Cardiac muscle cell (in vitro differentiated cells and primary cell): ENCODE measurements around the gene PCDH12. TPM values are rescaled to one million over a fixed set of nuclear protein-coding genes. Genes with fewer than 3 reads are reported as not detected.

Experiments
- DNase-seq, 2 donors: peaks; one replicate each; pipeline versions ENCODE4 v3.0.0 to v3.0.0-alpha.2; 2010 to 2017; ENCODE audit warnings: low read depth in 1 of 2, low spot score in 1 of 2
- H3K27ac ChIP-seq: fragments of 200-600 bp; sonication (generic); 2 replicates; pipeline ENCODE4 v1.5.1; 2016
- H3K27me3 ChIP-seq: fragments of 200-600 bp; sonication (generic); 2 replicates; pipeline ENCODE4 v1.6.0; 2016; ENCODE audit warnings: control low read depth
- H3K36me3 ChIP-seq: fragments of 200-600 bp; sonication (generic); 2 replicates; pipeline ENCODE4 v1.5.1; 2016; ENCODE audit warnings: control low read depth
- H3K4me1 ChIP-seq: fragments of 200-600 bp; sonication (generic); 2 replicates; pipeline ENCODE4 v1.8.1; 2017; ENCODE audit warnings: low read depth, mild to moderate bottlenecking, mixed run types
- H3K4me3 ChIP-seq: fragments of 200-600 bp; sonication (generic); 2 replicates; pipeline ENCODE4 v1.5.1; 2016; ENCODE audit warnings: mild to moderate bottlenecking
- H3K9me3 ChIP-seq: fragments of 200-600 bp; sonication (generic); 2 replicates; pipeline ENCODE4 v1.5.1; 2017; ENCODE audit warnings: low read depth, mild to moderate bottlenecking, control low read depth
- polyA plus RNA-seq: library from polyadenylated mRNA; unstranded; fragments of >200 nt; fragmentation: Nextera tagmentation; extraction: Ambion mirVana; gene quantifications from 2 replicates; pipeline ENCODE4 v1.2.1, GENCODE V29; 2016
- total RNA-seq: library from RNA; depleted of rRNA; stranded (reverse); fragments of >200 nt; gene quantifications from 2 replicates; pipeline ENCODE4 v1.2.3, GENCODE V29; 2016
- TF ChIP-seq, protein P1 (sequence below): IDR thresholded peaks from 2 replicates; pipeline ENCODE4 v1.5.1; 2012; ENCODE audit warnings: low read depth, mild to moderate bottlenecking, low read length

The PCDH12 gene
- total RNA-seq (0.28 and 0.57 TPM in 2 replicates), polyA plus RNA-seq (0.44 and 0.87 TPM in 2 replicates)

DNA sequence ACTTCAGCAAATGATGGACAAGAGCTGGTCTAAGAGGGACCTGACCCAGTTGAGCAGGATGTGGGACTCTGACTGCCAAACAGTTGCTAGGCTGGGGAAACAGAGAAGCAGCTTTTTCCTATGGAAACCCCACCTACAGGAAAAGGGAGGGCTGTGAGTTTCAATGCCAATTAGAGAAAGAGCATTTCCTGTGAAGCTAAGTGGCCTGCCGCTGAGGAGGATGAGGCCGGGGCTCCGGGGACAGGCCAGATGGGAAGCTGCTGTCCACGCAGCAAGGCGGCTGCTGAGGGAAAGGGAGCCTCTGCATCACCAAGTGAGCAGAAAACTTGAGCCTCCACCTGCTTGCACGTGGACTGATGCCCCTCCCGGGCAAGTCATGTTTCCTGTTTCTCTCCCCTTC is at the start of gene PCDH12:
Gene PCDH12, minus strand, starts transcription at position 90 of the 400 bp plus-strand sequence. CDS start 351 bp downstream, outside the sequence.
- Histone ChIP-seq H3K4me3 (no peak within 1 kb of the TSS), H3K27me3 (no peaks in the 10 kb centered on the region), H3K9me3 (no peaks in the 10 kb centered on the region), H3K36me3 (no peaks in the 10 kb centered on the region), H3K4me1 (peaks cover 7% of the 10 kb centered on the region), H3K27ac (no peak within 1 kb of the TSS)
- TF ChIP-seq, protein P1, sequence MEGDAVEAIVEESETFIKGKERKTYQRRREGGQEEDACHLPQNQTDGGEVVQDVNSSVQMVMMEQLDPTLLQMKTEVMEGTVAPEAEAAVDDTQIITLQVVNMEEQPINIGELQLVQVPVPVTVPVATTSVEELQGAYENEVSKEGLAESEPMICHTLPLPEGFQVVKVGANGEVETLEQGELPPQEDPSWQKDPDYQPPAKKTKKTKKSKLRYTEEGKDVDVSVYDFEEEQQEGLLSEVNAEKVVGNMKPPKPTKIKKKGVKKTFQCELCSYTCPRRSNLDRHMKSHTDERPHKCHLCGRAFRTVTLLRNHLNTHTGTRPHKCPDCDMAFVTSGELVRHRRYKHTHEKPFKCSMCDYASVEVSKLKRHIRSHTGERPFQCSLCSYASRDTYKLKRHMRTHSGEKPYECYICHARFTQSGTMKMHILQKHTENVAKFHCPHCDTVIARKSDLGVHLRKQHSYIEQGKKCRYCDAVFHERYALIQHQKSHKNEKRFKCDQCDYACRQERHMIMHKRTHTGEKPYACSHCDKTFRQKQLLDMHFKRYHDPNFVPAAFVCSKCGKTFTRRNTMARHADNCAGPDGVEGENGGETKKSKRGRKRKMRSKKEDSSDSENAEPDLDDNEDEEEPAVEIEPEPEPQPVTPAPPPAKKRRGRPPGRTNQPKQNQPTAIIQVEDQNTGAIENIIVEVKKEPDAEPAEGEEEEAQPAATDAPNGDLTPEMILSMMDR = peak; percentile 8
- peak; percentile 18 to 78 for DNase-seq

DNA sequence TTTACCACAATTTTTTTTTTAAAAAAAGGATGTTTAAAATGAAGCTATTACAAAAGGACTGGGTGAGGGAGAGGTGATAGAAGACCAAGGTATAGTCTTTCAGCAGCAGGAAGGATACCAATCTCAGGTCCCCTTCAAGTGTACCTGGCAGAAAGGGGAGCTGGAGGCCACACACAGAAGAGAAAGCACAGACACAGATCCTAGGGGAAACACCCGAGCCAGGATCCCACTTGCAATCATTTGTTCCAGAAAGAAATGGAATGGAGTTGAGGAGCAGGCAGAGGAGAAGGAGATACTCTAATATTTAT is 49.2 kb upstream of the PCDH12 start:
- DNase-seq = no peak
- Histone ChIP-seq H3K4me3 (no peak overlapping the region), H3K4me1 (no peaks in the 10 kb centered on the region), H3K27ac (no peak overlapping the region), H3K27me3 (no peaks in the 10 kb centered on the region), H3K9me3 (no peaks in the 10 kb centered on the region), H3K36me3 (peaks cover 20% of the 10 kb centered on the region)
- TF ChIP-seq, protein P1 = no peak

DNA sequence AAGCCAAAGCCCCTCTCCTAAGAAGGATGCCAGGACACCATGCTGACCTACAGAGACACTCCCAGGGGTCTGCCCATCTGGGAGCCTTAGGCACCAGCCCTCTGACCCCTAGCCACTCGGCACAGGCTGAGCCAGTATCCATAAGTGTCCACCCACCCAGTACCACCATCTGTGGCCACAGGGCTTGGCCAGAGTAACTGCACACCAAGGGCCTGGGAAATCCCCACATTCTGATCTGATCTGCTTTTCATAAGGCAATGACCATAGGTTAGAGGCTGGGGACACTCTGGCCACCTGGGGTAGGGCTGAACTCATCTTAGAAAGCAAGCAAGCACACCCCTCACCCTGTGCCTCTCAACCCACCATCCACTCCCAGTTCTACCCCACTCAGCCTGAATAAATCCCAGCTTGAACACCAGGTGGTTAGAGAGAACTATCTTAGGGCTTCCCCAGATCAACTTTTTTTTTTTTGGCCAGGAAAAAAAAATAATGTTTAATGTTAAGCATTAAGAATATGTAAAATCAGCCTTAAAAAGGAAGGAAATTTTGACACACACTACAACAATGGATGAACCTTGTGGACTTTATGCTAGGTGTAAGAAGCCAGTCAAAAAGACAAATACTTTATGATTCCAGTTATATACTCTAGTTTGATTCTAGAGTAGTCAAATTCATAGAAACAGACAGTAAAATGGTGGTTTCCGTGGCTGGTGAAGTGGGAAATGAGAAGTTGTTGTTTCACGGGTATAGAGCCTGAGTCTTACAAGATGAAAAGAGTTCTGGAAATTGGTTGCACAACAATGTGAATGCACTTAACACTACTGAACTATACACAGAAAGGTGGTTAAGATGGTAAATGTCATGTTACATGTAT is 48.6 kb upstream of the PCDH12 start:
- TF ChIP-seq, protein P1 = no peak
- H3K27me3 ChIP-seq = no peaks in the 10 kb centered on the region
- no peaks in the 10 kb centered on the region for H3K9me3 ChIP-seq
- DNase-seq = no peak
- H3K4me1 ChIP-seq = no peaks in the 10 kb centered on the region
- H3K4me3 ChIP-seq = no peak overlapping the region
- H3K36me3 ChIP-seq = peaks cover 25% of the 10 kb centered on the region
- H3K27ac ChIP-seq = no peak overlapping the region

DNA sequence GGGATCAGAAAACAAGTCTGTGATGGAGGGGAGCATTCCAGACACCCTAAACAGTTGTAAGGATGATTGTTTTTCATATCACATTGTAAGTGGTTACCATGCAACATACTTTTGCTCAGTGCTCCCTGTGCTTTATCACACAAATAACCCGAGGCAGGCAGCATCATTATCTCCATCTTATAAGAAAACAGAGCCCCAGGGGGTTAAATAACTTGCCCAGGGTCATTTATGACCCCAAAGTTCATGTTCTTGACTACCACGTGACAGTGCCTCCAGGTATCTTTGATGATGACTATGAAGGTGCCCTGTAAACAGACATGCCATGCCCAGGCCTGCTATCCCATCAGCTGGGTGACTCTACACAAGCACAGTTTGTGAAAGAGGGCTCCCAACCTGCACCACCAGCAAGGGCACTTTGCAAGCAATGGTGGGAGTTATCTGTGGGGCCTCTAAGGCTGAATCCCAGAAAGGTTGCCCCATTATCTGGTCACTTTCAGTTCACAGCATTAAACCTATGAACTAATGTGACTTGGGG is 45.3 kb upstream of the PCDH12 start:
- H3K27ac ChIP-seq = no peak overlapping the region
- DNase-seq = no peak
- no peaks in the 10 kb centered on the region for H3K4me1 ChIP-seq
- H3K36me3 ChIP-seq = peaks cover 30% of the 10 kb centered on the region
- H3K9me3 ChIP-seq = no peaks in the 10 kb centered on the region
- TF ChIP-seq, protein P1 = no peak
- no peaks in the 10 kb centered on the region for H3K27me3 ChIP-seq
- H3K4me3 ChIP-seq = no peak overlapping the region

DNA sequence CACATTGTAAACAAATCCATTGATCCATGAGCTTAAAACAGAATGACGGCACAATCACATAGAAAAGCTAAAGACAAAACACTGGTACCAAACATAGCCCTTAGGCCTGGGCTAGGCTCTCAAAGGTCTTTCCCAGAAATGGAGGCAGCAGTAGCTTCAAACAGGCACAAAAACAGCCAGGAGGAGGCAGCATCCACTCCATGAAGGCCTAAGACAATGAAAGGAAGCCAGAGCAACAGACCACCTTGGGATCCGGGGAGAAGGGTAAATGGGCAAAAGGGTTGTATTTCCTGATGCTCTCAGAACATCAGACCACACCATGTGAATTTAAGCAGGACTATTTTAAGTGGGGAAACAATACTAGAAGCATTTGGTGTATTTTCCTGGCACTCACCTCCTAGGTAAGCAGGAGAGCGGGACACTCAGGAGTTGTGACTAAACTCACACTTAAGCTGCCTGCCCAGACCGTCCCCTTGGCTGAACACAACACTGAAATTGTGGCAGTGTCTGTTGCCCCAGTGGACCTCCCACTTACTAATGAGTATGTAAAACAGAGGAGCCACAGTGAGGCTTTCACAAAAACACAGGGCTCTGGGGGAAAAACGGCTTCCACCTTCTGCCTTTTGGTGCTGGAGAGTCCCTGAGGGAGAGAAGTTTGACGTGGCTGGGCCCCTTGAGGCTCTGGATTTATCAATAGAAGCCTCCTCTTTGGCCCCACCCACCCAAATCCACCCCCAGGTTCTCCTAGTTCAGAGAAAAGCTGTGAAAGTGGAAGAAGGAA is 42.9 kb upstream of the PCDH12 start:
- Histone ChIP-seq H3K27me3 (no peaks in the 10 kb centered on the region), H3K9me3 (no peaks in the 10 kb centered on the region), H3K27ac (peak overlapping the region; percentile 60), H3K36me3 (peaks cover 30% of the 10 kb centered on the region), H3K4me3 (no peak overlapping the region), H3K4me1 (no peaks in the 10 kb centered on the region)
- TF ChIP-seq, protein P1 = peak; percentile 27
- peak; percentile 23 to 32 for DNase-seq
